HG02840 (cell line): ENCODE results near the gene CAT.

ENCODE experiments used
- ATAC-seq: cut with Tn5 transposase; IDR thresholded peaks from one replicate; pipeline ENCODE4 v1.9.1; 2021; ENCODE audit warnings: mild to moderate bottlenecking, moderate library complexity, moderate number of reproducible peaks; ENCODE audit not compliant: unreplicated experiment, low FRiP score

The CAT gene

DNA sequence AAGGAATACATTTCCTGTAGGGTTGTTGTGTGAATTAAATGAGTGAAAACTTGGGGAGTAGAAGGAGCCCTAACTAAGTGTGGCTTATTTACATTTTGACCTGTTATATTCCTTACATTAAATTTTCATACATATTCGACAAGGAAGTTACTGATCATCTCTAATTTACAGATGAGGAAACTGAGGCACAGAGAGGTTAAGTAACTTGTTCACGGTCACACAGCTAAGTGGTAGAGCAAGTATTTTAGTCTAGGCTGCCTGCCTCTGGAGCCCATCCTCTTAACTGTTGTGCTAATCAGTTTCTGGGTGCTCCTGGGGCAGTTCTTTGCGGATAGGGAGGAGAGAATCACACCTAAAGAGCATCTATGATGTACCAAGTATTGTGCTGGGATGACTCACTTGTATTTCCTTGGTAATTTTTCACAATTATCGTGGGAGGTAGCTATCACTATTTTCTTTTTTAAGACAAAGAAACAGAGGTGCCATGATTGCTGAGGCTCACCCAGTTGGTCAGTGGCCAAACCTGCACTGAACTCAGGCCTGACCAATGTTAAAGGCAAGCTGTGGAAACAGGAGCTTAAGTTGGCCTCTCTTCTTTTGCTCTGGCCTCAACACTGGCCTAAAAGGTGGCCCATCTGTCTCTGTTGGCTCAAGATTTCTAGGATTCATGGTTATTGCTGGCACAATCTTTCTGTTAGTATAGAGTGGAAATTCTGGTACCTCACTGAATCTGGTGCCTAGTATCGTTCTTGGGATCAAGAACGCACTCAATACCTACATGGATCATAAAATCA, 77.7 kb downstream of the CAT start:
- ATAC-seq = no peak

DNA sequence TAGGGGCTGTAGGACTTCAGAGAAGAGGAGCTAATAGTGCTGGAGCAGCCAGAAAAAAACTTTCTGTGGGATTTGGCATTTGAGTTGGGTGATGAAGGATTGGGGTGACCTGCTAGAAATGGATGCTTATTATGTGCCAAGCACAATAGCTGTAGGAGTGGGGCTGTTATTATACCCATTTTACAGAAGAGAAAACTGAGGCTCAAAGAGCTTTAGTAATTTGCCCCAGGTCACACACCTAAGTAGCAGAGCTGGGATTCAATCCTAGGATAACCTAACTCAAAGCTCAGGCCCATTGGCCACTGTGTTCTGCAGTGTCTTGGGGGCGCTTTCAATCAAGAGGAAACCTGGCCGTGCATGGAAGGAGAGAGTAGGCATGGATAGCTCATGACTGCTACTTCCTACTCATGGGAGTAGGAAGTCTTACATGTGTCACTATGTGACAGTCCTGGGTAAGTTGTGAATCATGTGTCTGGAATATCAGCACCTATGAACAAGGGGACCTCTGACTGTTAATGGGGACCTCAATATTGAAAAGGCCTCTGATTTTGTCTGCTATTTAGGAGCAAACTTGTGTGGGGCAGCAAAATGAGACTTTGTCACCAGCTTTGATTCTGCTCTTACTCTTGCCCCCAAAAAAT, 81.0 kb downstream of the CAT start:
- no peak for ATAC-seq

DNA sequence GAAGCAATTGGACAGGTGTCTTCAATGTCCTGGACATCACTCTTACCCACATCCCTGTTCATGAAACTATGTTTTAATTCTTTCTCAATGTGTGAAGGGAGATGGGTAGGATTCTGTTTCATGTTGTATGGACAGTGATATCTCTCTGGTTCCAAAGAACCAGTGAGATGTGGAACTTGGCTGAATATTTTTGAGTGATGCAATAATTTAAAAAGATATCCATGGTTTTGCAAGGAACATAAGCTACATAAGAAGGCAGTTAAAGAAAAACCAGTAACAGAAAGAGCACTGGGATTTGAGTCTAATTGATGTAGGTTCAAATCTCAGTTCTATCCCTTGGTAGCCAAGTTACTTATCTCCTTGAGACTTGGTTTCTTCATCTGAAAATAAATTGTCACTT, 82.5 kb downstream of the CAT start:
- no peak for ATAC-seq
